Stimulated activated naive CD8-positive, alpha-beta T cell treated with anti-CD3 and anti-CD28 coated beads, Interleukin-15, Interleukin-2, amounts not matched to agents 100 ng/mL and 50 ng/mL, for 24 hours (primary cell): ENCODE results near the gene JOSD2.
A peak's percentile ranks its signal among the peaks of the same experiment; 100 is the strongest.

Experiments
- H3K27ac Mint-ChIP-seq: one replicate; pipeline ENCODE4 v1.8.0; 2021; ENCODE audit warnings: mild to moderate bottlenecking, mixed read lengths
- H3K27me3 Mint-ChIP-seq: one replicate; pipeline ENCODE4 v1.8.0; 2021; ENCODE audit warnings: mixed read lengths
- H3K36me3 Mint-ChIP-seq: one replicate; pipeline ENCODE4 v1.8.0; 2021; ENCODE audit warnings: low read depth, mixed read lengths
- H3K4me1 Mint-ChIP-seq: one replicate; pipeline ENCODE4 v1.8.0; 2021; ENCODE audit warnings: low read depth, mixed read lengths
- H3K4me3 Mint-ChIP-seq: one replicate; pipeline ENCODE4 v1.8.0; 2021; ENCODE audit warnings: mild to moderate bottlenecking, mixed read lengths
- H3K9me3 Mint-ChIP-seq: one replicate; pipeline ENCODE4 v1.8.0; 2021; ENCODE audit warnings: mixed read lengths

The JOSD2 gene, protein sequence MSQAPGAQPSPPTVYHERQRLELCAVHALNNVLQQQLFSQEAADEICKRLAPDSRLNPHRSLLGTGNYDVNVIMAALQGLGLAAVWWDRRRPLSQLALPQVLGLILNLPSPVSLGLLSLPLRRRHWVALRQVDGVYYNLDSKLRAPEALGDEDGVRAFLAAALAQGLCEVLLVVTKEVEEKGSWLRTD

DNA sequence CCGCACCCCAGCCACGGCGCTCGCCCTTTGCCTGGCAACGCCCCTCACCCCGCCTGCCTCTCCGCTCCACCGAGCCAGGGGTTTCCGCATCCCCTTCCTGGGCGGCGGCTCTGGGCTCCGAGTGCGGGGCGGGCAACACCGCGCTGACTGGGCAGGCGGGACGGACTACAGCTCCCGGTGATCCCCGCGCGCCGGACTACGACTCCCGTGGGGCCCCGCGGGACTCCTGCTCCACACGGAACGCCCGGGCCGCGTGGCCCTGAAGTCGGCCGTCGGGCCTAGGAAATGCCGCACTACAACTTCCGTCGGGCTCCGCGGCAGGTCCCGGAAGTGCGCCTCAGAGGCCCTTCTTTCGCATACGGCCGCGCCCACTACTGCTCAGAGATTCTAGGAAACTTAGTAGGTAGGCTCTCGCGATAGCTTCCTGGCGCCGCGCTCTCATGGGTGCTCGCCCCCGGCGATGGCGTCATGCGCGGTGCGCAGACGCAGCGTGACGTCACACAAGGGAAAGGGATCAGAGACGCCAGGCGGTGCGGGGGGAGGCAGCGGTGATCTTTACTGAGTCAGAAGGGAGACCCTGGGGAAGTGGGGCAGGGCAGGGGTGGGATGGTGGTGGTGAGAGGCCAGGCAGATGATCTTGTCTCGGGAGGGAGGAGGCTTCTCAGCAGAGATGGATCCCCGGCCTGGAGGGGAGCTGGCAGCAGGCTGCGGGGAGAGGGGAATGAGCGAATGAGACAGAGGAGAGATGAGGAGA, at the start of gene JOSD2:
TSS of gene JOSD2 (minus strand) at position 123 of the 754 bp plus-strand sequence. CDS start 760 bp downstream, outside the sequence.
- no peaks in the 10 kb centered on the region for H3K9me3 Mint-ChIP-seq
- peak within 1 kb of the TSS; percentile 93 for H3K4me3 Mint-ChIP-seq
- peak within 1 kb of the TSS; percentile 93 for H3K27ac Mint-ChIP-seq
- no peaks in the 10 kb centered on the region for H3K36me3 Mint-ChIP-seq
- H3K27me3 Mint-ChIP-seq, result peaks cover 4% of the 10 kb centered on the region
- H3K4me1 Mint-ChIP-seq, result peaks cover 20% of the 10 kb centered on the region

DNA sequence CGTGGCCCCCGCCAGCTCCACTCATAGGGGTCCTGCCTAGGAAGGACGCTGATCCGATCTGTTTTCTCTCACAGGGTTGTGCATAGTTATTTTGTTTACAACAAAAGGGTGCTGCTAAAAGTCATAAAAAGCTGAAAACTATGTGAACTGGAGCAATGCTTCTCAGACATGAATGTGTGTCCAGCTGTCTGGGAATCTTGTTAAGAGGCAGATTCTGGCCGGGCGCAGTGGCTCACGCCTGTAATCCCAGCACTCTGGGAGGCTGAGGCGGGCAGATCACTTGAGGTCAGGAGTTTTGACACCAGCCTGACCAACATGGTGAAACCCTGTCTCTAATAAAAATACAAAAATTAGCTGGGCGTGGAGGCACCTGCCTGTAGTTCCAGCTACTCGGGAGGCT, 48.6 kb upstream of the JOSD2 start:
- Mint-ChIP-seq H3K27ac (no peak overlapping the region), H3K36me3 (no peaks in the 10 kb centered on the region), H3K9me3 (no peaks in the 10 kb centered on the region), H3K4me1 (peaks cover 8% of the 10 kb centered on the region), H3K4me3 (no peak overlapping the region), H3K27me3 (peaks cover 51% of the 10 kb centered on the region)

DNA sequence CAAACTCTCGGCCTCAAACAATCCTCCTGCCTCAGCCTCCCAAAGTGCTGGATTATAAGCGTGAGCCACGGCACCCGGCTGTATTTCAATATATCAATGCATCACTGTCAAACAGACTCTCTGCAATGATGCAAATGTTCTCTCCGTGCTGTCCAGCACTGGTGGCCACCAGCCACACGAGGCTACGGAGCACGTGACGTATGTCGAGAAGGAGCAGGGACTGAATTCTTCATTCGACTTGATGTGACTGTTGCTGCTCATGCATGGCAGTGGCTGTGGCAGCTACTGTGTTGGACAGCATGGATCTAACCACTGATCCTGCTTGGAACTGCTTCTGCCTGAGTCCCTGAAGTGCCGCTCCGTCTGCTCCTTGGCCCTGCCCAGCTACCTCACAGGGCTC, 47.5 kb upstream of the JOSD2 start:
- Mint-ChIP-seq H3K4me3 (no peak overlapping the region), H3K27me3 (peaks cover 49% of the 10 kb centered on the region)

GRCh38 chr19:50558039-50558438, 47.0 kb upstream of the JOSD2 start:
- no peak overlapping the region for H3K4me3 Mint-ChIP-seq
- H3K36me3 Mint-ChIP-seq, result no peaks in the 10 kb centered on the region
- no peak overlapping the region for H3K27ac Mint-ChIP-seq
- H3K4me1 Mint-ChIP-seq, result peaks cover 8% of the 10 kb centered on the region
- peaks cover 49% of the 10 kb centered on the region for H3K27me3 Mint-ChIP-seq
- H3K9me3 Mint-ChIP-seq, result no peaks in the 10 kb centered on the region

More for the DNA sequence above, 47.5 kb upstream of the JOSD2 start:
- Mint-ChIP-seq H3K27ac (no peak overlapping the region), H3K36me3 (no peaks in the 10 kb centered on the region), H3K4me1 (peaks cover 8% of the 10 kb centered on the region), H3K9me3 (no peaks in the 10 kb centered on the region)

GRCh38 chr19:50557009-50557613, 46.1 kb upstream of the JOSD2 start:
- peaks cover 53% of the 10 kb centered on the region for H3K27me3 Mint-ChIP-seq
- no peaks in the 10 kb centered on the region for H3K36me3 Mint-ChIP-seq
- no peaks in the 10 kb centered on the region for H3K9me3 Mint-ChIP-seq
- no peak overlapping the region for H3K27ac Mint-ChIP-seq
- no peak overlapping the region for H3K4me3 Mint-ChIP-seq
- peaks cover 8% of the 10 kb centered on the region for H3K4me1 Mint-ChIP-seq

DNA sequence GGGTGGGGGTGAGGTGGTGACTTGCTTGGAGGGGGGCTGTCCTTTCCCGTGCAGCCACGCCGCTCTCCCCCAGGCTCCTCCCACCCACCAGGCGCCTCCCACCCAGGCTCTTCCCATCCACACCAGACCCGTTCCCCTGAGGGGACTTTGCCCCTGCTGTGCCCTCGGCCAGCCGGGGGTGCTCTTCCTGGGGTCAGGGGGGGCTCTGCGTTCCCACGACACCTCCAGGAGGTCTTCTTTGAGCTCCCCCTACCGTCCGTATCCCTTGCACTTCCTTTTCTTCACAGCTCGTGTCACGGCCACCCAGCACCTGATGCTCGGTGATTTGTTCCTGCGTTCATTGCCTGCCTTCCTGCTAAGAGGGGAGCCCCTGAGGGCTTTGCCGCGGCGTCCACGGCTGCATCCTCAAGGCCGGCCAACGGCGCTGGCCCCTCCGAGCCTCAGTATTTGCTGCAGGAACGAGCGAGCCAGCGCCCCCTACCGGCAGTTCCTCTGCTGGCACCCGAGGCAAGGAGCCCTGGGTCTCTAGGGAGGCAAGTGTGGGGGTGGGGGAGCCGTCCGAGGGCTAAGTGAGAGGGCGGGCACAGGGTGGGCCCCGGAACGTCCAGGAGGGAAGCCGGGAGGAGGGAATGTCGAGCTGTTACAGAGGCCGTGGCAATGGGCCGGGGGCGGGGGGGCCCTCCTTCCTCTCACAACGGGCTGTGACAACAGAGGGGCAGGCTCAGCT, 45.5 kb upstream of the JOSD2 start:
- Mint-ChIP-seq H3K9me3 (no peaks in the 10 kb centered on the region), H3K27me3 (peaks cover 57% of the 10 kb centered on the region), H3K4me1 (peaks cover 8% of the 10 kb centered on the region), H3K27ac (peak overlapping the region; percentile 79), H3K36me3 (no peaks in the 10 kb centered on the region), H3K4me3 (peak overlapping the region; percentile 84)

DNA sequence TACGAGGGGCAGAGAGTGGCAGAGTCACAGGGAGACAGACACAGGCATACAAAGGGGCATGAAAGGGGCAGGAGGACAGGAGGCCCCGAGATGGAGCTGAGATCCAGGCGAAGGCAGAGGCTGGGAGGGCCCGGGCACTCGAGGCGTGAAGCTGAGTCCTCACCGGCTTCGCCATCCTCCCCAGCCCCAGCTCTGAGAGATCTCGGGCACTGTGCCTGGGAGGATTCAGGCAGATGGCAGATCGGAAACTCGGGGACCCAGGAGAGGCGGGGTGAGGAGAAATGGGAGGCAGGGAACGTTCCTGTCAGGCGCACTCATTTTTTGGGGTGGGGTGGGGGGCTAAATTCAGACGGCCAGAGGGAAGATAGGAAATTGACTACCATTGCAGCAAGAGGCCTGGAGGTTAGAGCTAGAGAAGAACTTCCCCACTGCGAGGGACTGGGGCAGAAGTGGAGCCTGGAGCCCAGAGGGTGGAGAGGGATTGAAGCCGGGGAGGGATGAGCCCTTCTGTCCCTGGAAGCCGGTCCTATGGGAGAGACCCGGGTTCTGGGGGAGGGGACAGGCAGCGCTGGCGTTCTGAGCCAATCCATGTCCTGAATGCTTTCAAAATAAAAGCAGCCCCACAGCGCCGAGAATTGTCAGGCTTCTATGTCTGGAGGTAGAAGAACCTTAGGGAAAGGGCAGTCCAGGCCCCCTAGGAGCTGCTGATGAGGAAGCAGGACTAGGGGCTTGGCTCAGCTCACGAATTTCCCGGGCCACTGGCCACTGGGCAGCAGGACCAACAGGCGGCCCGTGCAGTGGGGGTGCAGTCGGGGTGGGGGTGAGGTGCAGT, 44.7 kb upstream of the JOSD2 start:
- H3K4me3 Mint-ChIP-seq, result no peak overlapping the region
- H3K27me3 Mint-ChIP-seq, result peaks cover 59% of the 10 kb centered on the region
- no peaks in the 10 kb centered on the region for H3K9me3 Mint-ChIP-seq
- peaks cover 8% of the 10 kb centered on the region for H3K4me1 Mint-ChIP-seq
- no peak overlapping the region for H3K27ac Mint-ChIP-seq
- H3K36me3 Mint-ChIP-seq, result no peaks in the 10 kb centered on the region

DNA sequence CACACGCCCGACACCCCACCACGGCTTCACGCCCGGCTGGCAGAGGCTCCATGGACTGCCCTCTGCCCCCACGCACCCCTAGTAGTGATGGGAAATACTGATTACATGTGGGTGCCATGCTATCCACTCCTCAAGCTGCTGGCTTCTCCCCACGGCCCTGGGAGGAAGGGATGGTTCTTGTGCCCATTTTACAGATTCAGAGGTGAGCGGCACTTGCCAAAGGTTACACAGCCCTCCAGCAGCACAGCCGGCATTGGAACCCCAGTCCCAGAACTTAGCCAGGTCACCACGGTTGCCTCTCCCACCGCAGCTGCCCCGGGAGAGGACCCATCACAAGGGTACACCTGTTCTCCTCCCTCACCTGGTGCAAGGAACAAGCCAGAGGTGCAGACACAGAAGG, 44.0 kb upstream of the JOSD2 start:
- Mint-ChIP-seq H3K4me3 (no peak overlapping the region), H3K27me3 (peaks cover 66% of the 10 kb centered on the region)

GRCh38 chr19:50554212-50554611, 43.2 kb upstream of the JOSD2 start:
- no peak overlapping the region for H3K4me3 Mint-ChIP-seq
- H3K36me3 Mint-ChIP-seq, result no peaks in the 10 kb centered on the region
- H3K27ac Mint-ChIP-seq, result no peak overlapping the region
- H3K27me3 Mint-ChIP-seq, result peaks cover 66% of the 10 kb centered on the region
- no peaks in the 10 kb centered on the region for H3K9me3 Mint-ChIP-seq
- peaks cover 8% of the 10 kb centered on the region for H3K4me1 Mint-ChIP-seq

More for the DNA sequence above, 44.0 kb upstream of the JOSD2 start:
- Mint-ChIP-seq H3K27ac (no peak overlapping the region), H3K4me1 (peaks cover 8% of the 10 kb centered on the region), H3K9me3 (no peaks in the 10 kb centered on the region), H3K36me3 (no peaks in the 10 kb centered on the region)

- Mint-ChIP-seq H3K9me3 (no peaks in the 10 kb centered on the region), H3K4me3 (no peak overlapping the region), H3K36me3 (no peaks in the 10 kb centered on the region), H3K4me1 (peaks cover 8% of the 10 kb centered on the region), H3K27ac (no peak overlapping the region), H3K27me3 (peaks cover 63% of the 10 kb centered on the region)
Measured at GRCh38 chr19:50553134-50553703, 42.2 kb upstream of the JOSD2 start.

GRCh38 chr19:50552540-50552939, 41.5 kb upstream of the JOSD2 start:
- H3K36me3 Mint-ChIP-seq, result no peaks in the 10 kb centered on the region
- peaks cover 59% of the 10 kb centered on the region for H3K27me3 Mint-ChIP-seq
- no peak overlapping the region for H3K27ac Mint-ChIP-seq
- peaks cover 8% of the 10 kb centered on the region for H3K4me1 Mint-ChIP-seq
- H3K9me3 Mint-ChIP-seq, result no peaks in the 10 kb centered on the region
- H3K4me3 Mint-ChIP-seq, result no peak overlapping the region

- H3K4me1 Mint-ChIP-seq, result peaks cover 8% of the 10 kb centered on the region
- no peak overlapping the region for H3K27ac Mint-ChIP-seq
- no peak overlapping the region for H3K4me3 Mint-ChIP-seq
- no peaks in the 10 kb centered on the region for H3K36me3 Mint-ChIP-seq
- peaks cover 59% of the 10 kb centered on the region for H3K27me3 Mint-ChIP-seq
- no peaks in the 10 kb centered on the region for H3K9me3 Mint-ChIP-seq
Measured at GRCh38 chr19:50551715-50552187, 40.8 kb upstream of the JOSD2 start.

GRCh38 chr19:50551034-50551714, 40.2 kb upstream of the JOSD2 start:
- Mint-ChIP-seq H3K4me1 (peaks cover 4% of the 10 kb centered on the region), H3K4me3 (no peak overlapping the region), H3K36me3 (no peaks in the 10 kb centered on the region), H3K9me3 (no peaks in the 10 kb centered on the region), H3K27me3 (peaks cover 55% of the 10 kb centered on the region), H3K27ac (no peak overlapping the region)
